Erythroblast (primary cell): ENCODE measurements around the gene MEGF10.
"Not testable (repeated sequence)": the region's sequence is repeated elsewhere in the genome, so short reads cannot be mapped to it uniquely, and the experiment has no call there.

Experiments used
- DNase-seq, 2 experiments: peaks; one replicate each; lab custom pipeline; 2025; lab: John Stamatoyannopoulos, UW
- GATA1 ChIP-seq: IDR thresholded peaks from 2 replicates; pipeline ENCODE4 v1.6.1; 2011; ENCODE audit warnings: low read depth, mild to moderate bottlenecking, control low read depth, low read length, moderate library complexity
- POLR2A ChIP-seq: IDR thresholded peaks from 2 replicates; pipeline ENCODE4 v1.6.1; 2011; ENCODE audit warnings: mild to moderate bottlenecking, low read length

The MEGF10 gene

GRCh38 chr5:127290019-127290945 lies at the start of gene MEGF10:
Gene MEGF10, plus strand, starts transcription at chr5:127290796. Its CDS starts 40,513 bp downstream, at chr5:127331309.
- peak; percentile 21 to 52 for DNase-seq

GRCh38 chr5:127243011-127243410 lies 47.6 kb upstream of the MEGF10 start:
- no peak for DNase-seq
- TF ChIP-seq GATA1 = no peak

More at GRCh38 chr5:127290019-127290945, at the start of gene MEGF10:
- TF ChIP-seq POLR2A = no peak
- TF ChIP-seq GATA1 = no peak

- DNase-seq = no peak
- no peak for TF ChIP-seq POLR2A
- no peak for TF ChIP-seq GATA1
These were observed 35.8 kb upstream of the MEGF10 start for GRCh38 chr5:127254729-127255284.

- DNase-seq = no peak
- TF ChIP-seq POLR2A (no peak), GATA1 (no peak)
These were observed 33.6 kb upstream of the MEGF10 start for GRCh38 chr5:127256886-127257597.

GRCh38 chr5:127260686-127261085 lies 29.9 kb upstream of the MEGF10 start:
- TF ChIP-seq POLR2A (no peak), GATA1 (no peak)
- no peak for DNase-seq

GRCh38 chr5:127265473-127265872 lies 25.1 kb upstream of the MEGF10 start:
- not testable (repeated sequence) for DNase-seq

- DNase-seq = not testable (repeated sequence)
These were observed 22.3 kb upstream of the MEGF10 start for GRCh38 chr5:127268342-127268741.

- not testable (repeated sequence) for DNase-seq
These were observed 19.9 kb upstream of the MEGF10 start for GRCh38 chr5:127270713-127271112.

GRCh38 chr5:127275641-127276193 lies 14.9 kb upstream of the MEGF10 start:
- no peak for TF ChIP-seq POLR2A
- TF ChIP-seq GATA1 = no peak
- DNase-seq = no peak

- DNase-seq = no peak
- TF ChIP-seq GATA1 (no peak), POLR2A (no peak)
These were observed 9.9 kb upstream of the MEGF10 start for GRCh38 chr5:127280491-127281220.

GRCh38 chr5:127281609-127282008 lies 9.0 kb upstream of the MEGF10 start:
- DNase-seq = no peak
- no peak for TF ChIP-seq POLR2A
- TF ChIP-seq GATA1 = no peak

GRCh38 chr5:127288676-127289075 lies 1.9 kb upstream of the MEGF10 start:
- no peak for DNase-seq
- no peak for TF ChIP-seq GATA1
- TF ChIP-seq POLR2A = no peak

- no peak for DNase-seq
These were observed 524 bp downstream of the MEGF10 start for GRCh38 chr5:127290946-127291693.

More at GRCh38 chr5:127290946-127291693, 524 bp downstream of the MEGF10 start:
- no peak for TF ChIP-seq POLR2A
- no peak for TF ChIP-seq GATA1
